Esophagus (tissue), 2 donors: ENCODE data around the gene ZNF716. TPM values are rescaled to one million over a fixed set of nuclear protein-coding genes. Genes with fewer than 3 reads are reported as not detected.
"Not testable (repeated sequence)": the region's sequence is repeated elsewhere in the genome, so short reads cannot be mapped to it uniquely, and the experiment has no call there.

Experiments used
- H3K27ac ChIP-seq, 2 donors: one replicate each; pipeline ENCODE4 v1.5.1; 2013; ENCODE audit warnings: low read depth in 2 of 2, mild to moderate bottlenecking in 2 of 2, inconsistent platforms in 1 of 2, low read length in 1 of 2, moderate library complexity in 1 of 2
- H3K27me3 ChIP-seq, 2 donors: one replicate each; pipeline ENCODE4 v1.6.1; 2013; ENCODE audit warnings: low read length in 2 of 2, control low read depth in 1 of 2, mild to moderate bottlenecking in 1 of 2; ENCODE audit not compliant: insufficient read depth in 2 of 2, control insufficient read depth in 1 of 2
- H3K36me3 ChIP-seq, 2 donors: one replicate each; pipeline ENCODE4 v1.6.1; 2013; ENCODE audit warnings: low read length in 1 of 2; ENCODE audit not compliant: control insufficient read depth in 2 of 2, insufficient read depth in 2 of 2
- H3K4me1 ChIP-seq, 2 donors: one replicate each; pipeline ENCODE4 v1.6.1; 2013; ENCODE audit warnings: low read length in 1 of 2; ENCODE audit not compliant: control insufficient read depth in 2 of 2, insufficient read depth in 2 of 2
- H3K4me3 ChIP-seq, 2 donors: one replicate each; pipeline ENCODE4 v1.5.1; 2013; ENCODE audit warnings: low read length in 2 of 2, mild to moderate bottlenecking in 2 of 2, low read depth in 1 of 2, moderate library complexity in 1 of 2
- H3K9me3 ChIP-seq, 2 donors: one replicate each; pipeline ENCODE4 v1.6.1; 2013; ENCODE audit warnings: mild to moderate bottlenecking in 2 of 2, low read depth in 1 of 2, low read length in 1 of 2, moderate library complexity in 1 of 2; ENCODE audit not compliant: control insufficient read depth in 2 of 2, insufficient read depth in 1 of 2
- WGBS, 2 donors: extraction: QIAGEN DNeasy Blood & Tissue Kit; methylation state at CpG; one replicate each; pipeline ENCODE4 v1.1.7; 2013; 5-methylcytosine and 5-hydroxymethylcytosine counted together
- polyA plus RNA-seq, 2 donors: library from polyadenylated mRNA; stranded (reverse); fragments of 200-250 nt; gene quantifications; one replicate each; pipeline ENCODE4 v1.2.3, GENCODE V29; 2013
- donor health status: healthy with polysubstance abuse.
- donor health status: Bipolar disorder and iron deficiency.

Gene ZNF716
- polyA plus RNA-seq, 2 donors, result not detected

GRCh38 chr7:57469186-57469828 is 19.3 kb downstream of the ZNF716 start:
- not testable (repeated sequence) for H3K36me3 ChIP-seq, H3K4me3 ChIP-seq, H3K27me3 ChIP-seq, H3K4me1 ChIP-seq, H3K27ac ChIP-seq, H3K9me3 ChIP-seq
- 75 to 82% methylated on average over 3 of the region's 3 CpGs for WGBS, 2 donors

GRCh38 chr7:57480304-57480703 is 30.3 kb downstream of the ZNF716 start:
- H3K36me3 ChIP-seq, H3K4me3 ChIP-seq, H3K9me3 ChIP-seq, H3K4me1 ChIP-seq, H3K27me3 ChIP-seq, H3K27ac ChIP-seq: not testable (repeated sequence)

GRCh38 chr7:57485022-57485421 is 35.0 kb downstream of the ZNF716 start:
- WGBS, 2 donors, result 84 to 85% methylated on average over 20 to 21 of the region's 21 CpGs
- peaks cover 8 to 36% of the 10 kb centered on the region in 2 donors for H3K9me3 ChIP-seq

DNA sequence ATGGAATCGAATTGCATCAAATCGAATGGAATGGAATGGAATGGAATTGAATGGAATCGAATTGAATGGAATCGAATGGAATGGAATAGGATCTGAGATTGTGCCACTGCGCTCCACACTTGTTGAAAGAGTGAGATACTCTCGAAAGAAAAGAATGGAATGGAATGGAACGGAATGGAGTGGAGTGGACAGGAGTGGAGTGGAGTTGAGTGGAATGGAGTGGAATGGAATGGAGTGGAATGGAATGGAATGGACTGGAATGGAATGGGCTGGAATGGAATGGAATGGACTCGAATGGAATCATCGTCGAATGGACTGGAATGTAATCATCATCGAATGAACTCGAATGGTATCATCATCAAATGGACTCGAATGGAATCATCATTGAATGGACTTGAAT is 38.0 kb downstream of the ZNF716 start:
- Histone ChIP-seq H3K9me3 (peaks cover 11 to 47% of the 10 kb centered on the region in 2 donors), H3K27me3 (no peaks in the 10 kb centered on the region), H3K36me3 (no peaks in the 10 kb centered on the region), H3K4me3 (no peak overlapping the region), H3K27ac (no peak overlapping the region), H3K4me1 (no peaks in the 10 kb centered on the region)
- 79 to 81% methylated on average over 13 of the region's 13 CpGs for WGBS, 2 donors

More at GRCh38 chr7:57485022-57485421, 35.0 kb downstream of the ZNF716 start:
- H3K27me3 ChIP-seq, H3K36me3 ChIP-seq, H3K4me3 ChIP-seq, H3K4me1 ChIP-seq, H3K27ac ChIP-seq: not testable (repeated sequence)

- H3K4me1 ChIP-seq, H3K27me3 ChIP-seq, H3K4me3 ChIP-seq, H3K36me3 ChIP-seq, H3K27ac ChIP-seq: not testable (repeated sequence)
- peaks cover 7 to 27% of the 10 kb centered on the region in 2 donors for H3K9me3 ChIP-seq
- whole genome bisulfite sequencing, 2 donors, result 77 to 78% methylated on average over 8 of the region's 8 CpGs
Measured at GRCh38 chr7:57495111-57495510, 45.1 kb downstream of the ZNF716 start.

GRCh38 chr7:57496395-57496794 is 46.4 kb downstream of the ZNF716 start:
- Histone ChIP-seq H3K4me1 (no peaks in the 10 kb centered on the region), H3K4me3 (no peak overlapping the region), H3K36me3 (no peaks in the 10 kb centered on the region), H3K9me3 (peaks cover 6 to 24% of the 10 kb centered on the region in 2 donors), H3K27me3 (no peaks in the 10 kb centered on the region), H3K27ac (no peak overlapping the region)
- 63% methylated on average over 6 of the region's 6 CpGs for WGBS, 2 donors

DNA sequence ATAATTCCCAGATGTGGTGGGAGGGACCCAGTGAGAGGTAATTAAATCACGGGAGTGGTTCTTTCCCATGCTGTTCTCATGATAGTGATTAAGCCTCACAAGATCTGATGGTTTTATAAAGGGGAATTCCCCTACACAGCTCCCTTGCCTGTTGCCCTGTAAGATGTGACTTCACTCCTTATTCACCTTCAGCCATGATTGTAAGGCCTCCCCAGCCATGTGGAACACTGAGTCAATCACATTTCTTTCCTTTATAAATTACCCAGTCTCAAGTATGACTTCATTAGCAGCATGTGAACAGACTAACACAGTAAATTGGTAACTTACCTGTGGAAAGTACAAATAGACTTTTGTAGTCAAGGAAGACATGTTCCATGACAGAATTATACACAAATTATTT is 55.2 kb downstream of the ZNF716 start:
- Histone ChIP-seq H3K4me1 (no peaks in the 10 kb centered on the region), H3K27ac (no peak overlapping the region)
- 45 to 84% methylated on average over 1 of the region's 1 CpG for WGBS, 2 donors

More for the DNA sequence above, 55.2 kb downstream of the ZNF716 start:
- Histone ChIP-seq H3K36me3 (no peaks in the 10 kb centered on the region), H3K4me3 (no peak overlapping the region), H3K9me3 (peaks cover 0 to 3% of the 10 kb centered on the region in 2 donors), H3K27me3 (no peaks in the 10 kb centered on the region)
